ENCODE results near the gene GDF15.

GRCh38 chr19:18432275-18433014, 46.5 kb downstream of the GDF15 start:
- no peak for TF ChIP-seq POLR2A (IDR thresholded peaks at IDR 0.05; ENCODE audit: low read length)
- TF ChIP-seq SMC3 (IDR thresholded peaks at IDR 0.05), result no peak
- no peak for TF ChIP-seq ZC3H11A (IDR thresholded peaks at IDR 0.05)
- TF ChIP-seq E2F6 (IDR thresholded peaks at IDR 0.05; ENCODE audit: borderline replicate concordance, low read depth), result no peak

Measured in A549 (cell line).